KMS-11 (cell line): Measurements from ENCODE around the gene MADD.

Experiments used
- H2AFZ ChIP-seq: fragments of 200-600 bp; sonication (generic); 2 replicates; pipeline ENCODE4 v1.6.1; 2016; ENCODE audit warnings: antibody characterized with exemption, mixed run types, low read depth
- H3K27ac ChIP-seq: fragments of 200-600 bp; sonication (generic); 2 replicates; pipeline ENCODE4 v1.6.1; 2016; ENCODE audit warnings: mild to moderate bottlenecking, mixed run types
- H3K27me3 ChIP-seq: fragments of 200-600 bp; sonication (generic); 2 replicates; pipeline ENCODE4 v1.6.1; 2017; ENCODE audit warnings: mild to moderate bottlenecking, low read depth, mixed run types, moderate library complexity; ENCODE audit not compliant: insufficient read depth
- H3K36me3 ChIP-seq: fragments of 200-600 bp; sonication (generic); 2 replicates; pipeline ENCODE4 v1.6.1; 2017; ENCODE audit warnings: mild to moderate bottlenecking, mixed run types; ENCODE audit not compliant: insufficient read depth
- H3K4me1 ChIP-seq: fragments of 200-600 bp; sonication (generic); 2 replicates; pipeline ENCODE4 v1.6.1; 2016; ENCODE audit warnings: mild to moderate bottlenecking, low read depth, mixed run types; ENCODE audit not compliant: poor library complexity, severe bottlenecking
- H3K4me2 ChIP-seq: fragments of 200-600 bp; sonication (generic); 2 replicates; pipeline ENCODE4 v1.7.0; 2016; ENCODE audit warnings: mild to moderate bottlenecking, mixed run types
- H3K4me3 ChIP-seq: fragments of 200-600 bp; sonication (generic); IDR thresholded peaks from 2 replicates; pipeline ENCODE4 v1.6.1; 2017; ENCODE audit warnings: low read depth, low read length, mixed read lengths; ENCODE audit not compliant: insufficient read depth
- H3K79me2 ChIP-seq: fragments of 200-600 bp; sonication (generic); 2 replicates; pipeline ENCODE4 v1.6.1; 2016; ENCODE audit warnings: low read depth, mixed run types; ENCODE audit not compliant: insufficient read depth
- H3K9ac ChIP-seq: fragments of 200-600 bp; sonication (generic); 2 replicates; pipeline ENCODE4 v1.6.1; 2016; ENCODE audit warnings: mild to moderate bottlenecking, mixed run types
- H4K20me1 ChIP-seq: fragments of 200-600 bp; sonication (generic); 2 replicates; pipeline ENCODE4 v1.6.1; 2016; ENCODE audit warnings: mild to moderate bottlenecking, mixed run types; ENCODE audit not compliant: insufficient read depth
- CTCF ChIP-seq: fragments of 200-600 bp; sonication (generic); conservative IDR thresholded peaks from 2 replicates; pipeline ENCODE4 v1.6.1; 2017; ENCODE audit warnings: low read depth, mild to moderate bottlenecking, antibody characterized with exemption, low read length, moderate library complexity, mixed read lengths

MADD gene

DNA sequence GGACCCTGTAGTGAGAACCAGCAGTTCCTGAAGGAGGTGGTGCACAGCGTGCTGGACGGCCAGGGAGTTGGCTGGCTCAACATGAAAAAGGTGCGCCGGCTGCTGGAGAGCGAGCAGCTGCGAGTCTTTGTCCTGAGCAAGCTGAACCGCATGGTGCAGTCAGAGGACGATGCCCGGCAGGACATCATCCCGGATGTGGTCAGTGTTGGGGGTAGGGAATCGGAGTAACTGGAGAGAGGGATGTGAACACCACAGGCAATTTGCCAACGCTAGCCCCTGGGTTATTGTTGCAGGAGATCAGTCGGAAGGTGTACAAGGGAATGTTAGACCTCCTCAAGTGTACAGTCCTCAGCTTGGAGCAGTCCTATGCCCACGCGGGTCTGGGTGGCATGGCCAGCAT is 19.9 kb downstream of the MADD start:
- no peak for TF ChIP-seq CTCF
- H3K27me3 ChIP-seq: no peaks in the 10 kb centered on the region
- H2AFZ ChIP-seq: no peak overlapping the region
- H3K9ac ChIP-seq: no peak overlapping the region
- H3K79me2 ChIP-seq: no peaks in the 10 kb centered on the region
- no peak overlapping the region for H3K27ac ChIP-seq
- no peaks in the 10 kb centered on the region; the same call in 1 of the 2 replicates for H3K36me3 ChIP-seq
- H3K4me2 ChIP-seq: no peak overlapping the region
- H3K4me1 ChIP-seq: no peaks in the 10 kb centered on the region
- no peaks in the 10 kb centered on the region for H4K20me1 ChIP-seq
- no peak overlapping the region for H3K4me3 ChIP-seq

- no peaks in the 10 kb centered on the region for H3K4me1 ChIP-seq
- H3K4me3 ChIP-seq: no peak overlapping the region
- H3K79me2 ChIP-seq: no peaks in the 10 kb centered on the region
- H3K9ac ChIP-seq: no peak overlapping the region
- H2AFZ ChIP-seq: no peak overlapping the region
- H3K36me3 ChIP-seq: no peaks in the 10 kb centered on the region; the same call in 1 of the 2 replicates
- H3K27ac ChIP-seq: no peak overlapping the region
- no peaks in the 10 kb centered on the region for H3K27me3 ChIP-seq
- TF ChIP-seq CTCF: no peak
- H4K20me1 ChIP-seq: no peaks in the 10 kb centered on the region
- H3K4me2 ChIP-seq: no peak overlapping the region
Measured at GRCh38 chr11:47295385-47295784, 25.5 kb downstream of the MADD start.

DNA sequence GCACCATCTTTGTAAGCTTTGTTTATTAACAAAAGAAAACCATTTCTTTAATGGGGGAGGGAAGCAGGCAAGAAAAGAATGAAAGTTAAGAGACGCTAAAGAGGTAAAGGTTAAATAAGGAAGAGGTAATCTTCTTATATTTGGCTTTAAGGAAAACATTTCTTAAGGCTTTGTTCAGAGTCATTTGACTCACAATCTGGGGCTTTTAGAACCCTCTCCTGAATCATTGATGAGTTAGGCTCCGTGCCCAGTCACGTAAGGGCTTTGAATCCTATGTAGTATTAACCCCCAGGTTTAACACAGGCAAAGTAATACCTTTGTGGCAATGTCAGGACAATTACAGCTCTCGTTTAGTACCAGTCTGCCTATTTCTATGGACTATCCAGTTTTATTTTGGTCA is 26.1 kb downstream of the MADD start:
- H2AFZ ChIP-seq: no peak overlapping the region
- no peak for TF ChIP-seq CTCF
- no peaks in the 10 kb centered on the region for H3K79me2 ChIP-seq
- H3K27ac ChIP-seq: no peak overlapping the region
- H3K9ac ChIP-seq: no peak overlapping the region
- no peak overlapping the region for H3K4me3 ChIP-seq
- H3K4me2 ChIP-seq: no peak overlapping the region
- no peaks in the 10 kb centered on the region for H4K20me1 ChIP-seq
- no peaks in the 10 kb centered on the region for H3K4me1 ChIP-seq
- H3K27me3 ChIP-seq: no peaks in the 10 kb centered on the region
- H3K36me3 ChIP-seq: no peaks in the 10 kb centered on the region; the same call in 1 of the 2 replicates

DNA sequence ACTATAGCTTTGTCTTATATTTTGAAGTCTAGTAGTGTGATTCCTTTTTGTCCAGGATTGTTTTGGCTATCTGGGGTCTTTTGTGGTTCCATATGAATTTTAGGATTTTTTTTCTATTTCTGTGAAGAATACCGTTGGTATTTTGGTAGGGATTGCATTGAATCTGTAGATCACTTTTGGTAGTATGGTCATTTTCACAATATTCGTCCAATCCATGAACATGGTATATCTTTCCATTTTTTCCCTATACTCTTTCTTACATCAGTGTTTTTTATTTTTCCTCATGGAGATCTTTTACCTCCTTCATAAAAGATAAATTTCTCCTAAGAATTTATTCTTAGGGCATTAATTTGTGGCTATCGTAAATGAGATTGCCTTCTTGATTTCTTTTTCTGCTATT is 29.1 kb downstream of the MADD start:
- no peaks in the 10 kb centered on the region; the same call in 1 of the 2 replicates for H3K36me3 ChIP-seq
- no peak for TF ChIP-seq CTCF
- H3K27me3 ChIP-seq: no peaks in the 10 kb centered on the region
- H3K27ac ChIP-seq: no peak overlapping the region
- H2AFZ ChIP-seq: no peak overlapping the region
- no peak overlapping the region for H3K4me3 ChIP-seq
- H4K20me1 ChIP-seq: no peaks in the 10 kb centered on the region
- H3K79me2 ChIP-seq: no peaks in the 10 kb centered on the region
- no peak overlapping the region for H3K4me2 ChIP-seq
- H3K9ac ChIP-seq: no peak overlapping the region
- H3K4me1 ChIP-seq: no peaks in the 10 kb centered on the region
